DMS 273 treated with DMSO at 0.1 percent for 48 hours (cell line): ENCODE data around the gene ACTBL2.
"Not testable (repeated sequence)": the region's sequence is repeated elsewhere in the genome, so short reads cannot be mapped to it uniquely, and the experiment has no call there.

ENCODE experiments used
- DNase-seq: peaks from one replicate; lab custom pipeline; 2025; lab: John Stamatoyannopoulos, UW

Gene ACTBL2

GRCh38 chr5:57482671-57483106 is at the start of gene ACTBL2:
TSS of gene ACTBL2 (minus strand) at chr5:57482811. CDS start at chr5:57482707, 104 bp downstream.
- DNase-seq, result no peak

- no peak for DNase-seq
These were observed 48.7 kb upstream of the ACTBL2 start for GRCh38 chr5:57531333-57531732.

GRCh38 chr5:57529864-57530263 is 47.3 kb upstream of the ACTBL2 start:
- DNase-seq, result no peak

GRCh38 chr5:57527870-57528269 is 45.3 kb upstream of the ACTBL2 start:
- no peak for DNase-seq

- no peak for DNase-seq
These were observed 41.9 kb upstream of the ACTBL2 start for GRCh38 chr5:57524348-57525060.

- DNase-seq, result not testable (repeated sequence)
These were observed 39.9 kb upstream of the ACTBL2 start for GRCh38 chr5:57522477-57522876.

GRCh38 chr5:57518415-57518814 is 35.8 kb upstream of the ACTBL2 start:
- DNase-seq, result not testable (repeated sequence)

- DNase-seq, result no peak
These were observed 34.6 kb upstream of the ACTBL2 start for GRCh38 chr5:57517250-57517649.

- DNase-seq, result no peak
These were observed 31.2 kb upstream of the ACTBL2 start for GRCh38 chr5:57513785-57514184.

GRCh38 chr5:57511321-57511720 is 28.7 kb upstream of the ACTBL2 start:
- DNase-seq, result no peak

GRCh38 chr5:57509501-57510260 is 27.1 kb upstream of the ACTBL2 start:
- DNase-seq, result no peak

- no peak for DNase-seq
These were observed 25.6 kb upstream of the ACTBL2 start for GRCh38 chr5:57508211-57508610.

- DNase-seq, result no peak
These were observed 22.9 kb upstream of the ACTBL2 start for GRCh38 chr5:57505272-57506200.

GRCh38 chr5:57504357-57504756 is 21.7 kb upstream of the ACTBL2 start:
- no peak for DNase-seq

GRCh38 chr5:57503433-57503832 is 20.8 kb upstream of the ACTBL2 start:
- DNase-seq, result no peak

GRCh38 chr5:57501414-57502201 is 19.0 kb upstream of the ACTBL2 start:
- no peak for DNase-seq

GRCh38 chr5:57499262-57500050 is 16.8 kb upstream of the ACTBL2 start:
- no peak for DNase-seq

- no peak for DNase-seq
These were observed 15.1 kb upstream of the ACTBL2 start for GRCh38 chr5:57497733-57498132.

GRCh38 chr5:57495285-57496086 is 12.9 kb upstream of the ACTBL2 start:
- DNase-seq, result no peak
